Stimulated activated CD8-positive, alpha-beta memory T cell treated with anti-CD3 and anti-CD28 coated beads, Interleukin-15, amount 100 ng/mL, for 24 hours (primary cell): ENCODE results near the gene ERICH2.
"Not testable (repeated sequence)": the region's sequence is repeated elsewhere in the genome, so short reads cannot be mapped to it uniquely, and the experiment has no call there.

Source experiments
- DNase-seq: peaks from one replicate; pipeline ENCODE4 v3.0.0-alpha.2; 2020; ENCODE audit warnings: low read depth

ERICH2 gene, protein sequence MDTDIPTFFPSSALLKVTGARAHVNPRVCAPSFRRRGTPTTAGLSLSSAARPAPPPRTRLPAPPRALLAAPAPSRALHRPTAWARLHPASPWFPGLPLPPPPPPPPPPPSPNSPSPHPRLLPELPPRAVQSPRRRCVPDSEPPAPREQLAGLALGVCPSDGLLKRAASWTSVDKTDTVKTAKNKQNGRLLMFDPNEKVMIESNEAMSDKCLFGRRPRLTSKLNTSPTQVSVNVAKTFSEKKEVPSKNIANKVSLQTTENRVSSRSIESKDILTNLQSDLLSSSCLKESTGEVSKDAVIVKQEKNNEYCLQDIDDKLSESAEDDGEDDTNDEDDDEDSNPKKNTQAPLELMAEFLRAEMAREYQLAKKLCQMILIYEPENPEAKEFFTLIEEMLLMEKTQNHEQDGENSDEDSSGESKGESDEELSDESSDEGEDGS

DNA sequence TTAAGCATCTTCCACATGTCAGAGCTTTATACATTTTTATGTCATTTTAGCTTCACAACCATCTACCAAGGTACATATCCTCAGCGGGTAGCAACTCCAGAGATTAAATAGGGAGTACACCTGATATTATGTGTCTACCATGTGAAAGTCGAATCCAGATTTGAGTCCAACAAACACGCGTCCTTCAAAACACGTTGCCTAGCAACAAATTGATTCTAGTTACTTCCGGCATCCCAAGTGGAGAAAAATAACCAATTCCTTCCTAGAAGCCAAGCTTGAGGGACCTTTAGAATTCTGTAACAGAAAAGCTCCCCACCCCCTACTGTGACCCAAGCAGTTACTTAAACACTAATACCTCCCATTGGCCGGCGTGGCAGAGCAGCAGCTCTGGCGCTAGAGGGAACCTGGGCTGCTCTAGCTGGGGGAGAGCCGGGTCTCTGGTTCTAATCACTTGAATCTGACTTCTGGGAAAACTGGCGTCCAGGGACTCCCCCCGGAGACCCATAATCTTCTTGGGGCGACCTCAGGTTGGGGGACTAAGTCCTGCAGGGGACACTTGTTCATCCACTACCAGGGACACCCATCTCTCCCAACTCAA, at the start of gene ERICH2:
TSS of gene ERICH2 (plus strand) at position 371 of the 598 bp plus-strand sequence. CDS start 304 bp downstream, outside the sequence.
- DNase-seq = no peak

DNA sequence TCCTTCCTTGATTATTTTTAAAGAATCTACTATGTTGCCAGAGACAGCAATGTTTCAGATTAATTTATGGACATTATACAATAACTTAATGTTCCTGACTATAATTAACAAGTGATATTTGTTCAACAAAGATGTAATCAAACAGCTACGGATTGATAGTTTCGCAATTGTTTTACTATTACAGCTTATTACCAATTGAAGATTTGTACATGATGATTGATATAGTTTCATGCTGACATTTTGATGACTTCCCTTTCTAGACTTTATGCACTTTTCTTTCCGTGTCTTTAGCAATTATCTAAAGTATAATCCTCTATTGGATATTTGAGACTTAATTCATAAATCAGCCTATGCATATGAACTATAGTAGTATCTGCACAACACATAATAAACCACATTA, 48.5 kb upstream of the ERICH2 start:
- DNase-seq = no peak

DNA sequence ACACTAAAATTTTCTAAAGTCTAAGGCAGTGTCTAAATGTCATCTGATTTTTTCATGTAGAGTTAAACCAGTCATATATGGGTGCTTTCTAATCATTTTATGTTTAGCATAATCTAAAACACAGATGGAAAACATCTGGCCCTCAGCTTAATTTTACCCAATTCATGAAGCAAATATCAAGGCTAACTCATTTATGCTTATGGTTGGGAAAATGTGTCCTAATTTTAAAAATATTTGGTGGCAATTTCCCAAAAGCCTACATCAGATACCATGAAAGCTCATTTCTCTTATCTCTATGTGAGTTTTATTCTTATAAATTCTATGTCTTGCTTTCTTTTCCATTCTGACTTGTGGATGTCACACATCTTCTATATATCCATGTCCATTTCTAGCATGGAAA, 47.9 kb upstream of the ERICH2 start:
- DNase-seq = no peak

DNA sequence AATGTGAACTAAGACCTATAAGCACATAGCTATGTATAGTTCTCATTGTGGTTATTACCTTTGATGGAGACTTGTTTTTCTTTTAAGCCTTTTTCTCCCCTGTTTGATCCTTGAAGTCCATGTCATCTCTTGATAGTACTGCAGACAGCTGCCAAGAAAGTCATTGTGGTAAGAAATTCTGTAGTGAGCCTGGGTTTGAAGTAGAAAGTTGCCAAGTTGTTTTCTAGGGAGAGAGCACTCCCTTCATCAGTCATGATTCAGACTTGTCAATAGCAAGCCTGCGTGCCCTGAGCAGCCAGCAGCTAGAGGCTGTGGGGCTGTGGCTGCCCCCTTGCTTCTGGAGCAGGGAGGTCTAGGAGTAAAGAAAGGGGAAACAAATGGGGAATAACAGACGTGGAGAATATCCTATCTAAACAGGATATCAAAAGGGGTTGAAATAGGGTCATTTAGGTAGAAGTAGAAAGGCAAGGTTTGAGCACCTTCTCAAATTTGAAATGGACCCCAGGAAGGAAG, 46.7 kb upstream of the ERICH2 start:
- DNase-seq = no peak

DNA sequence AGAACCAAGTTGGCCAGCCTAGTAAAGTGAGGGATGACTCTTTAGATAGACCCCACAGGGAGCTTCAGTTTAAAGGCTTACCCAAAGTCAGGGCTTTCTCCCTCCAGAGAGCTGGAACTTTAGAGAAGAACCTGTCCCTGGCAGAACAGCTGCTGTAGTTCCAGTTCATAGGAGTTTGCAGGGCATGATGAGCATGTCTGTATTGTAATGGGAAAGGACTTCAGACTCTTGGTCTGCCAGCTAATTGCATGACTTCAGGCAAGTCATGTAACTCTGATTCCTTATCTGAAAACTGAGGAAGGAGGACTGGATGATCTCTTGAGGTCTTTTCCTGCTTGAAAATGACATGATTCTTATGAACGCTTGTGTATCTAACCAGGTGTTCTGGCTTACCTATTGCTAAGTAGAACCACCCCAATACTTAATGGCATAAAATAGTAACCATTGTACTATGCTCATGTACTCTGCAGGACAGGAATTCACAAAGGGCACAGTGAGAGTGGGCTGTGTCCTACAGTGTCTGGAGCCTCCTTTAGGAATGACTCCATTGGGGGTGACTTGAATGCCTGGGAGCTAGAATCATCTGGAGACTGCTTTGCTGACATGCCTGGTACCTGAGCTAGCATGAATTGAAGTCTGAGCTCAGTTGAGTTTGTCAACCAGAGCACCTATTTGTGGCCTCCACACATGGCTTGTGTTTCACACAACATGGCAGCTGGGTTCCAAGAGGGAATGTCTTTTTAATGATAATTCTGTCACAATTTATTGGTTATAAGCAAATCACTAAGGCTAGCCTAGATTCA, 36.2 kb upstream of the ERICH2 start:
- no peak for DNase-seq

DNA sequence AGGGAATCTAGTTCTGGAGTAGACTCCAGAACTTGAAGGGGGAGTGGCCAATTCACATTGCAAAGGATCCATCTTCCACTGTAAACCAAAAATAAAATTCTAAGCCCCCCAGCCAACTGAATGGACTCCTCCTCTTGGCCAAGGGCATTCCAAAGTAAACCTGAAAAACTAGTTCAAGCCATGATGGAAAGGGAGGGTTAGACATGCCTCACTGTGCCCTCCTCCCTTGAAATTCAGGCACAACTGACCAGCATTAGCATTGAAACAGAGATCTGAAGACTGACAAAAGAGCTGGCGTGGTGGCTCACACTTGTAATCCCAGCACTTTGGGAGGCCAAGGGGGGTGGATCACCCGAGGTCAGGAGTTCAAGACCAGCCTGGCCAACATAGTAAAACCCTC, 35.6 kb upstream of the ERICH2 start:
- not testable (repeated sequence) for DNase-seq

DNA sequence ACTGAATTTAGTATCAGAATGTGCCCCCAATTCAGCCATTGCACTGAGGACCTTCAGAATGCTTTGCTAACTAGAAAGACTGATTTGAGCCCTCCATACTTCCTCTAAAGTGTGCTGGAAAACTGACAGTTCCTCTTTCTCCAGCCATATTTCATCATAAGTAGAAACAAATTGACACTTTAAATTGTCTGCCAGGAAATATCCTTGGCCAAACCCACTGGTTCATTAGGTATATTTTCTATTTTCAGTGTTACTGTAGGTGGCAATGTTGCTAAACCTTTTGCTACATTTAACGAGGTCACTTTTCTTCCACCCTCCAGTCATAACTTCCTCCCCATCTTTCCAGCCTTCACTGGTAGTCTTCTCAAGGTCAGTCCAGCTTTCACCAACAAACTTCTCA, 33.5 kb upstream of the ERICH2 start:
- no peak for DNase-seq

DNA sequence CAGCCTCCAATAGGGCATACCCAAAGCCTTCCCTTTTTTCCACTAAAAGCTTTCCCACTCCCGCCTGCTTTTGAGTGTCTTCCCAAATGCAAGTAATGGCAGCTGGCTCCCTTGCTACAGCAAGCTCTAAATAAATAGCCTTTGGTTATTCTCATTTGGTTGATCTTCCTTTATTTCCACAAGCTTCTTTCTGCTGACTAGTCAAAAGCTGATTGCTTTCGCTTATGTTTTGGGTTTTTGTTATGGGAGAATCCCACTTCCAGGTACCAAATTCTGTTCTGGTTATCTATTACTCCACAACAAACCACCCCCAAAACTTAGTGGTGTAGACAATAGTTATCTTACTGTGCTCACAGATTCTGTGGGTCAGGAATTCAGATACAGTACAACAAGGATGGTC, 32.8 kb upstream of the ERICH2 start:
- no peak for DNase-seq

DNA sequence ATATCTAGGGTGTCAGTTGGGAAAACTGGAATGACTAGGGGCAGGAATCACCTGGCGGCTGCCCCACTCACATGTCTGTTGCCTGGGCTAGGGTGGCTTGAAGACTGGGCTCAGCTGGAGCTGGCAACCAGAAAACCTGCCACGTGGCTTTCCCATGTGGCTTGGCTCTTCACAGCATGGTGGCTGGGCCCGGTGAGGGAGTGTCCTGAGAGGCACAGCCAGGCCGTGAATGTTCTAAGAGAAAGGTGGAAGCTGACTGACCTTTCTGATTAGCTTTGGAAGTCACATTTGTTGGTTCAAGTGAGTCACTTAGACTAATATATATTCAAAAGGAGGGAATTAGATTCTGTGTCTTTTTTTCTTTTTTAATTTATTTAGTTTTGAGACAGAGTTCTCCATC, 32.4 kb upstream of the ERICH2 start:
- DNase-seq = no peak

DNA sequence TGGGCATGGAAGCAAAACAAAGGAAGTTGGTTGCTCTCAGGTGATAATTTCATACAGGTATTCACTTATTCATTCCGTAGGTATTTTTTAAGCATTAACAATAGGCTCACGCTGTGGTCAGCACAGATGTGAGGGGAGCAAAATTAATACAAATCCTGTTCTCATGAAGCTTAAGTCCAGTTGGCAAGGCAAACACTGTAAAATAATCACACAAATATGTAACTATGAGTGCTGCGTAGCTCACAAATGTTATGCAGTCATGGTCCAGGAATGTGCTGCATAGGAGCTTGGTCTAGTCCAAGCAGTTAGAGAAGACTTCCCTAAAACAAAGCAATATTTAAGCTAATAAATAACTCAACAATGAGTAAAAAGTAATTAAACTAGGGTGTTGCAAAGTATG, 31.1 kb upstream of the ERICH2 start:
- DNase-seq = no peak

DNA sequence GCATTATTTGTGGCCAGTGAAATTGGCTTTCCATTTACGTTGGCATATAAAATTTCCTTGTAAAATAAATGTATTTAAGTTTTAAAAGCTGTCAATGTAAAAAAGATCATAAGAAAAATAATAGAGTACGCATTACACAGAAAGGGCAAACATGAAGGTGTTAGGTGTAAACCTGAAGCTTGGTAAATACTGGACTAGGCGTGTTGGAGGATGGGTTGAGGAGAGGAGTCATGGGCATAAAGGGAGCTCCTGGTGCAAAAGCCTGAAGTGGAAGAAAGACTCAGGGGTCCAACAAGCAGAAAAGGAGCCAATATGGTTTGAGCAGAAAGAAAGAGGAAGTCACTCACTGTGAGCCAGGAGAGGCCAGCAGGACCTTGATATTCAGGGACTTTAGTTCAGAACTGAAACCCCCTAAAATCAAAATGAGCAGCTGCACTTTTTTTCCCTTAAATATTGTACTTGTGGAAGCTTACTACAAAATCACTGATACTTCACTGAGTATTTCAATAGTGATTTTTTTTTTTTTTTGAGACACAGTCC, 30.6 kb upstream of the ERICH2 start:
- DNase-seq = no peak

DNA sequence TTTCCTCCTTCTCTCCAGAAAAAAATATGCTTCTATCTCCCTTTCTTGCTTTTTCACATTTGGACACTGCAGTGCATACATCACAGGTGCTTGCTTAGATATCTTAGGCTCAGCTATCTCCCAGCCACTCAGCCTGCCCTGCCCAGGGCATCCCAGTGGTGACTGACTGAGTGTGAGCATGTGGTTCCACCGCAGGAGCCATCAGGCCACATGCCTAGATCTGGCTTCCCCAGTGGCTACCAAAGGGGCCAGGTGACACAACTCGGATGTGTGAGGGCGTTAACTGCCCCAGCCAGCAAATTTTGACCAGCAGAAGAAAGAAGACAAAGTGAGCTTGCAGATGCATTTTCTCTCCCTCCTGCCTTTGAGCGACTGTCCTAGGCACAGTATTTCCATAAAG, 29.5 kb upstream of the ERICH2 start:
- DNase-seq = no peak

DNA sequence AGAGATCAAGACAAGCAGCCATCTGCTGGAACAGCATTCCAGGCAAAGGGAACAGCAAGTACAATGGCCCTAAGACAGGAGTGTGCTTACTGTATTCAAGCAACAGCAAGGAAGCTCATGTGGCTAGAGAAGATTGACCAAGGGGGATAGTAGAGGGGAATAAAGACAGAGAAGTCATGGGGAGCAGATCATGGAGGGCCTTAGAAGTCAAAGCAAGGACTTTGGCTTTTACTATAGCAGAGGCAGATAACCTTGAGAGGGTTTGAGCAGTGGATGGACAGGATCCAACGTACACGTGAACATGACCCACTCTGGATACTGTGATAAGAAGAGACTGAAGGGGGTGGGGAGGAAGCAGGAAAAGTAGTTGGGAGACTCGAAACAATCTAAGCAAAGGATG, 28.2 kb upstream of the ERICH2 start:
- no peak for DNase-seq

DNA sequence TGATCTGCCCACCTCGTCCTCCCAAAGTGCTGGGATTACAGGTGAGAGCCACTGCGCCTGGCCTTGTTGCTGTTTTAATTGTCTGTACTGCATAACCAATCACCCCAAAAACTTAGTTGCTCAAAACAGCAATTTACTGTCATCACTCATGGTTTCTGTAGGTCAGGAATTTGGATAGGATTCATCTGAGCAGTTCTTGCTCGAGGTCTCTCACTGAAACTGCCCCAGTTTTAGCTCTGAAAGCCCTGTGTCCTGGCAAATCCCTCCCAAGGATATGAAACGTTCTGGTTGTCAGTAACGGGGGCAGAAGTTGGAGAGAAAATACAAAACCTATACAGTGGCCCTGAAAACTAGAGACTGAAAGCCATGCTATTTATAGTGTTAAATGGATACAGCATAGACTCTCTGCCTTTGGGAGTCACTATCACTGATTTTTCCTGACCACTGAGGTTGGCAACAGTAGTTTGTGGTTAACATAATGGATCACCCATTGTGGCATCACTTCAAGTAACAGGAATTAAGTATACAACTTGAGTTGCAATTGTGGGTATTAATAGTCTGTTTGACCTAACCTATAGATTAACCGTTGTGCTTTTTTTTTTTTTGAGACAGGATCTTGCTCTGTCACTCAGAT, 27.2 kb upstream of the ERICH2 start:
- DNase-seq = no peak

DNA sequence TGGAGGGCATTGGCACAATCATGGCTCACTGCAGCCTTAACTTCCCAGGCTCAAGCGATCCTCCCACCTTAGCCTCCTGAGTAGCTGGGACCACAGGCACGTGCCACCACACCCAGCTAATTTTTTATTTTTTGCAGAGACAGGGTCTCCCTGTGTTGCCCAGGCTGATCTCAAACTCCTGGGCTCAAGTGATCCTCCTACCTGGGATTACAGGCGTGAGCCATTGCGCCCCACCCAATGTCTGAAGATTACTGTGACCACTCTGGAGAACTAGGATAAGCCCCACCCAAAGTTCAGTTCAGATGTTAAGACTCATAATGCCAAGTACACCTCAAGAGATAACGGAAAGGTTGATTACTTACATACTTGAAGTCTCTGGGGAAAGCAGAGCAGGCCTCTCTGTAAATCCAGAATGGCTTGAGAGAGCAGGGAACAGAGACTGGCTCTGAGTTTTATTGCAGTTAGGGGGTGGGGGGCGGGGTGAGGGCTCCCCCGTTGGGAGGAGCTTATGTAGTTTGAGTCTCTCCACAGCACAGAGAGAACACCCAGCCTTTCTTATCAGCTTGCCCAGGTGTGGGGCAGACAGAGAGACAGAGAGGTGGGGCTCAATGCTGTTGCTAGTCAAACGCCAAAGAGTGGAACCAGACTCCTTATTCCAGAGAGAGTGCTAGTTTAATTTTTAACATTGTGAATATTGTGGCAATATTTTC, 26.5 kb upstream of the ERICH2 start:
- no peak for DNase-seq

DNA sequence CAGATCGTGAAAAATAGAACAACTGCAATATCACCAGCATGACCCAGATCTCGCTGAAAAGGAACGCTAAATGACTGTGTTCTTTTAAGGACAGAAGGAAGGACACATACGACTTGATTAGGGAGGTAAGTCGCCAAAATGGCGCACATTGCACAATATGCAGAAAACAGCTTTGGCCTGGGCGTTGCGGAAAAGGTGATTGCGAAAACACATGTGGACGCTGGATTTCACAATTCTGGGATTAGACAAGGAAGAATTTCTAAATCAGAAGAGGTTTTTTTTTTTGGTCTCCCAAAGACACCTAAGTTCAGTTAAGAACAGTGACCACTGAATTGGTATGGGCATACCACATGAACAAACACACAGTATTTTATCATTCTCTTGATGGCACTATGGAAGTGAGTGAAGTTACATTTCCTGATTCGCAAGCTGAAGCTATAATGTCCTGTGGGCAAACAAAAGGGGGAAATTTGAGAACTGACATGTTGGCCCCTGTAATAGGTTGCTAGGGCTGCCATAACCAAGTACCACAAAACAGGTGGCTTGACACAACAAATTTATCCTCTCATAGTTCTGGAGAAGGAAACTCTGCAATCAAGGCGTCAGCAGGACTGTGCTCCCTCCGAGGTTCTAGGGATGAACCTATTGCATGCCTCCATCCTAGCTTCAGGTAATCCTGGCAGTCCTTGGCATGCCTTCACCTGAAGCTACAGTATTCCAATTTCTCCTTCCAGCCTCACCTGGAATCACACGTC, 25.8 kb upstream of the ERICH2 start:
- DNase-seq = no peak

DNA sequence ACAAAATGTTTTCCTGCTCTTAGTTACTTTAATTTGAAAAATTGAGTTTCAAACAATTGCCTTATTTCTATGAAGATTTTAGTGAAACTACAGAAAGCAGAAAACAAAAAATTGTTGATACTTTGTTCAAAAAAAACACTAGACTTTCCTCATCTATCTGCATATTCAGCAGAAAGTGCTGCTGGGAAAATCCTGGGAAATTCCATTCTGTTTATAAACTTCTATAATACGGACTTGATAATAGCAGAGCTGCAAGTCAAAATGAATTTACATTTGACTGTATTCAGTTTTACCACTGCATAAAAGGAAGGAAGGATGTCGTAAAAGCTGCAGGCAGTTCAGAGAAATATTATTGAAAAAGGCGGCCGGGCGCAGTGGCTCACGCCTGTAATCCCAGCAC, 24.9 kb upstream of the ERICH2 start:
- DNase-seq = no peak

DNA sequence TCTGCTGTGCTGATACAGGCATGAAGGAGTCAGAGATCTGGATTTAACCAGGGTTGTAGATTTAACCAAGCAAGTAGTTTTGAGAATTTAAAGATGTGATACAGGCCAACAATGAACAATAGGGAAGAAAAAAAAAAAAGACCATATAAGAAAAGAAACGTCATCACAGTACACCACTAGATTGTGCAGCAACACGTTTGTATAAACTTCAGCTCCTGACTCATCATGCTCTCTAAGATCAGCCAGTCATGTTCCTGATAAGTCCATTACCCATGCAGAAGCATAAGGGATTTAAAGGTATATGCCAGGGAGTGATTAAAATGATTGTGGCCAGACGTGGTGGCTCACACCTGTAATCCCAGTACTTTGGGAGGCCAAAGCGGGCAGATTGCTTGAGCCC, 22.3 kb upstream of the ERICH2 start:
- no peak for DNase-seq

DNA sequence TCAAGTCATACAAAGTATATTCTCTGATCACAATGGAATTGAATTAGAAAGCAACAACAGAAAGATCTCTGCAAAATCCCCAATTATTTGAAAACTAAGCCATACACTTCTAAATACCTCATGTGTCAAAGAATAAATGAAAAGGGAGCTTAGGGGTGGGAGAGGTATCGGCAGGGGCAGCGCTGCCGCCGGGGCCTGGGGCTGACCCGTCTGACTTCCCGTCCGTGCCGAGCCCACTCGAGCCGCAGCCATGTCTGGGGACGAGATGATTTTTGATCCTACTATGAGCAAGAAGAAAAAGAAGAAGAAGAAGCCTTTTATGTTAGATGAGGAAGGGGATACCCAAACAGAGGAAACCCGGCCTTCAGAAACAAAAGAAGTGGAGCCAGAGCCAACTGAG, 18.6 kb upstream of the ERICH2 start:
- not testable (repeated sequence) for DNase-seq

DNA sequence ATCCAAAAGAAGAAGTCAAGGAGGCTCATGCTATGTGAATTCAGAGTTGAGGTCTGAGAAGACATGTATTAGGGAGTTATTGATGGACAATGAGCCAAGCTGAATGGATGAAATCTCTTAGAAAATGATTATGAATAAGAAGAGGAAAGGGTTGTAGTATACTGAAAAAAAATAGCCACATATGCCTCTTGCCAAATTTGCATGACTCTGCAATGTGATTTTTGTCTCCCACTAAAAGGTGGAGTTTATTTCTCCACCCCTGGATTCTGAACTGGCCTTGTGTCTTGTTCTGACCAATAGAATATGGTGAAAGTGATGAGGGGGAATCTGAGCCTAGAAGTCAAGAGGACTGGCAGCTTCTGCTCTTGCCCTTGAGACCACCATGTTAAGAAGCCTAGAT, 8.6 kb upstream of the ERICH2 start:
- no peak for DNase-seq

DNA sequence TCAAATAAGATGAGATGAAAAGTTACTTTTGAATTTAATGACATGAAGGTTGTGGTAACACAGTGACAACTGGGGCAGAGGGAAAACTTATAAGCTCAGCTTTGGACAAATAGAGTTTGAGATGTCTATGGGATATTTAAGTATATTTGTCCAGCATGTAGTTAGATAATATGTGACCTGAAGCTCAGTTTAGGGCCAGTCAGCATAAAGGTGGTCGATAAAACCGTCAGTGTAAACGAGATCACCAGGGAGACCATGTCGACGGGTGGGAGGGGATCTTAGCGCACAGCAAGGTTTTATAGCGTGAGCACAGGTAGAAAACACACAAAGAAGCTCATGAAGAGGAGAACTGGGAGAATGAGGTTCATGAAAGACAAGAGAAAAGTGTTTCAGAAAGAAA, 7.4 kb upstream of the ERICH2 start:
- no peak for DNase-seq
